ENCODE measurements around the gene MYL6B.

DNA sequence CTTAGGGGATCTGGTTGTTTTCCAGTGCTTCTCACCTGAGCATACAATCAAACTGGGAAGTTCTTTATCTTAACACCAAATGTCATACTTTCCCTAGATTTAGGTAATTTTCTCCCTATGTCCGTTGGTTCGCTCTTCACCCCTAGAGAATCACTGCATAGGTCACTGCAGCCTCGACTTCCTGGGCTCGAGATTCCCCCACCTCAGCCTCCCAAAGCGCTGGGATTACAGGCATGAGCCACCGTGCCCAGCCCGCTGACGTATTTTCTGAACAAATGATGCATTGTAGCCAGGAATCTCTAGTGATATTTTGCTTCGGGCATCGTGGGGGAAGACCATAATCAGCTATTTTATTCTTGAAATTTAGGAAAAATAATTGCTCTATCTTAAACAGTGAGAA, 37.1 kb upstream of the MYL6B start:
- no peak for TF ChIP-seq CTCF (conservative IDR thresholded peaks at IDR 0.05 in 1 of 2, IDR thresholded peaks at IDR 0.05 in 1 of 2; ENCODE audit: low read depth in 1 of 2, low read length in 2 of 2)
- no peak for TF ChIP-seq EZH2 (IDR thresholded peaks at IDR 0.05; ENCODE audit: low read length, missing control alignments)

Data from fibroblast of lung (primary cell).